Measurements from ENCODE around the gene KIAA1328.

The KIAA1328 gene

DNA sequence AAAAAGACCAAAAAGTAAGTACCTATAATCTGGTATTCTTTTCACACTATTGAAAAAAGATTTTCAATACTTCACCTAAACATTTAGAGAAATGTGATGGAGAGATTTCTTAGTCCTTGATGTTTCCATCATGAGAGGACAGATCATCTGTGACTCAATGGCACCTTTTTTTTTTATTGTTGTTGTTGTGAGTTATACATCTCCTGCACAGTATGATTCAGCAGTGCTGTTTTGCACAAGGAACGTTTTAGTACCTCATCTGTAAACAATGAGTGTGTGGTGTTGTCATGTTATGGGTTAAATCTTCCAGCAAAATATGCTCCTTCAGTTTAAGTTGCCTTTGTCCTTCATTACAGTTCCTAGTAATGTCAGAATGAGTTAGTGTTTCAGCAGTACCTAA is 2.2 kb downstream of the KIAA1328 start:
- intact Hi-C loops (cut with DNase I; ENCODE audit: low total_unique reads), result no loop called here
- peaks cover 0 to 28% (median 11%) of the 10 kb centered on the region in 4 donors for H3K4me1 ChIP-seq
- H3K27ac ChIP-seq, result no peak overlapping the region
- no peaks in the 10 kb centered on the region for H3K27me3 ChIP-seq
- H3K4me3 ChIP-seq, result no peak overlapping the region
- TF ChIP-seq, protein P1, sequence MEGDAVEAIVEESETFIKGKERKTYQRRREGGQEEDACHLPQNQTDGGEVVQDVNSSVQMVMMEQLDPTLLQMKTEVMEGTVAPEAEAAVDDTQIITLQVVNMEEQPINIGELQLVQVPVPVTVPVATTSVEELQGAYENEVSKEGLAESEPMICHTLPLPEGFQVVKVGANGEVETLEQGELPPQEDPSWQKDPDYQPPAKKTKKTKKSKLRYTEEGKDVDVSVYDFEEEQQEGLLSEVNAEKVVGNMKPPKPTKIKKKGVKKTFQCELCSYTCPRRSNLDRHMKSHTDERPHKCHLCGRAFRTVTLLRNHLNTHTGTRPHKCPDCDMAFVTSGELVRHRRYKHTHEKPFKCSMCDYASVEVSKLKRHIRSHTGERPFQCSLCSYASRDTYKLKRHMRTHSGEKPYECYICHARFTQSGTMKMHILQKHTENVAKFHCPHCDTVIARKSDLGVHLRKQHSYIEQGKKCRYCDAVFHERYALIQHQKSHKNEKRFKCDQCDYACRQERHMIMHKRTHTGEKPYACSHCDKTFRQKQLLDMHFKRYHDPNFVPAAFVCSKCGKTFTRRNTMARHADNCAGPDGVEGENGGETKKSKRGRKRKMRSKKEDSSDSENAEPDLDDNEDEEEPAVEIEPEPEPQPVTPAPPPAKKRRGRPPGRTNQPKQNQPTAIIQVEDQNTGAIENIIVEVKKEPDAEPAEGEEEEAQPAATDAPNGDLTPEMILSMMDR (IDR thresholded peaks at IDR 0.05), result no peak
- DNase-seq, result no peak
- no peaks in the 10 kb centered on the region for H3K9me3 ChIP-seq
- peaks cover 0 to 10% (median 0%) of the 10 kb centered on the region in 3 donors for H3K36me3 ChIP-seq

DNA sequence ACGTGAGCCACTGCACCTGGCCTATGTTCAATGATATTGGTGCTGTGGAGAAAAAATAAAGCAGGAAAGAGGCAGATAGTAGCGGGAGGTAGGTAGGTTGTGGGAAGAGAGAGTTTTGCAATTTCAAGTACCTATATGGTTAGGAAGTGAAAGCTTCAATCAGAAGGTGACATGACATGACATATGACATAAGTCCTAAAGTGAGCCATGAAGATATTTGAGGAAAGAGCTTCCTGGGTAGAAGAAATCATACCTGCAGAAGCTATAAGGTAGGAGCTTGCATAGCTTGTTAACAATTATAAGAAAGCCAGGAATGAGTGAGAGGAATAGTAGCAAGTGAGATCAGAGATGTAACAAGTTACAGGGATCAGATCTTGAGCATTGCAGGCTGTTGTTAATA is 4.2 kb downstream of the KIAA1328 start:
- no peak overlapping the region for H3K27ac ChIP-seq
- no peaks in the 10 kb centered on the region for H3K27me3 ChIP-seq
- peaks cover 0 to 10% (median 0%) of the 10 kb centered on the region in 3 donors for H3K36me3 ChIP-seq
- intact Hi-C loops (cut with DNase I; ENCODE audit: low total_unique reads), result no loop called here
- no peak for DNase-seq
- TF ChIP-seq, protein P1 (IDR thresholded peaks at IDR 0.05), result no peak
- H3K4me3 ChIP-seq, result no peak overlapping the region
- no peaks in the 10 kb centered on the region for H3K9me3 ChIP-seq
- H3K4me1 ChIP-seq, result peaks cover 0 to 29% (median 6%) of the 10 kb centered on the region in 4 donors

DNA sequence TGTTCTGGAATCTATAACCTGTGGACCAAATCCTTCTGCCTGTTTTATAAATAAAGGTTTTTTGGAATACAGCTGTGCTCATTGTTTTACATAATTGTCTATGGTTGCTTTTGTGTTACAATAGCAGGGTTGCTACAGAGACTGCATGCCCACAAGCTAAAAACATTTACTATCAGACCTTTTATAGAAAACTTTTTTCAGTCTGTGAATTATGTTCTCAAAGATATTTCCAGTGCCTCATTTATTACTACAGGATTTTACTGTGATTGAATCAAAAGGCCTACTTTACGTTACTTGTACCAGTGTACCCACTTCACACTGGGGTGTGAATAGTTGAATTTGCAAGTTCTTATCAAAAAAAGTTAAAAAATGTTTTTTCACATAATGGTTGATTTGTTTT is 7.0 kb downstream of the KIAA1328 start:
- H3K4me1 ChIP-seq, result peaks cover 0 to 20% (median 0%) of the 10 kb centered on the region in 4 donors
- H3K9me3 ChIP-seq, result no peaks in the 10 kb centered on the region
- H3K27me3 ChIP-seq, result no peaks in the 10 kb centered on the region
- no peak overlapping the region for H3K4me3 ChIP-seq
- TF ChIP-seq, protein P1 (IDR thresholded peaks at IDR 0.05), result no peak
- intact Hi-C loops (cut with DNase I; ENCODE audit: low total_unique reads), result no loop called here
- no peak overlapping the region for H3K27ac ChIP-seq
- H3K36me3 ChIP-seq, result peaks cover 0 to 15% (median 0%) of the 10 kb centered on the region in 3 donors
- no peak for DNase-seq

DNA sequence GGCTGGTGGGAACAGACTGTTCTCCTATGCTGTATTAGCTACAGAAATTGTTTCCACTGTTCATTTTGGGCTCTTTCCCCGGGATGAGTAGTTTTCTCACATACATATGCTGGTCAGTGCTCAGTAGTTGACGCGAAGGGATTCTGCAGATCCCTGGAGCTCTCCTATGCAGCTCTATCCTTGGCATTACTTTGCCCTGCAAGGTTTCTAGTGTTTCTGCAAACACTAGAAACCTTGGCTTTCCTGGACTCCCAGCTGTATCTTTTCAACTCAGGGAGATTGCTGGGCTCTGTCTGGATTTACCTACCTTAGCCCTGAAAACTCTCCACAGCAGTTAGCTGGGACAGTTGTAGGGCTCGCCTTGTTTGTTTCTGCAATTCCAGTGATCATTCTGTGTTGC is 10.9 kb downstream of the KIAA1328 start:
- TF ChIP-seq, protein P1 (IDR thresholded peaks at IDR 0.05), result no peak
- H3K27ac ChIP-seq, result no peak overlapping the region
- no peak for DNase-seq

DNA sequence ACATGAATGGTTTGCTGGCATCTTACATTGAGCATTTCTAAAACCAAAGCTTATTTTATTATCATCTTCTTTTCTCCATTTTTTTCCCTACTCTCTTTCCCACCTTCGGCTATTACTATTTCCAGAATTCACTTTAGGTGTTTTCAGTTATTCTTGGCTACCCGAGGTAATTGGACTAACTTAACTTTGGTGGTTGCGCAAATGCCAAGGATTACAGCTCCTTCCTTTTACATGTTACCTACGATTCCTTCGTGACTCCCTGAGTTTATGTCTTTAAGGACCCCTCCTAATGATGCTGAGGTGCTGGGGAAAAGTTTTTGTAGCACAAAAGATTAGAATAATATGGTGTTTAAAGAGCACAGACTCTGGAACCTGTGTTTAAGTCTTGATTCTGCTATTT is 14.3 kb downstream of the KIAA1328 start:
- H3K27me3 ChIP-seq, result no peaks in the 10 kb centered on the region
- no peak overlapping the region for H3K27ac ChIP-seq
- H3K9me3 ChIP-seq, result no peaks in the 10 kb centered on the region
- TF ChIP-seq, protein P1 (IDR thresholded peaks at IDR 0.05), result no peak
- H3K4me3 ChIP-seq, result no peak overlapping the region
- no peak for DNase-seq
- peaks cover 0 to 8% (median 0%) of the 10 kb centered on the region in 3 donors for H3K36me3 ChIP-seq
- H3K4me1 ChIP-seq, result peaks cover 0 to 5% (median 0%) of the 10 kb centered on the region in 4 donors
- intact Hi-C loops (cut with DNase I; ENCODE audit: low total_unique reads), result no loop called here

More for the DNA sequence above, 10.9 kb downstream of the KIAA1328 start:
- H3K4me3 ChIP-seq, result no peak overlapping the region
- H3K27me3 ChIP-seq, result no peaks in the 10 kb centered on the region
- peaks cover 0 to 16% (median 0%) of the 10 kb centered on the region in 4 donors for H3K4me1 ChIP-seq
- H3K9me3 ChIP-seq, result no peaks in the 10 kb centered on the region
- H3K36me3 ChIP-seq, result peaks cover 0 to 19% (median 0%) of the 10 kb centered on the region in 3 donors
- intact Hi-C loops (cut with DNase I; ENCODE audit: low total_unique reads), result no loop called here

DNA sequence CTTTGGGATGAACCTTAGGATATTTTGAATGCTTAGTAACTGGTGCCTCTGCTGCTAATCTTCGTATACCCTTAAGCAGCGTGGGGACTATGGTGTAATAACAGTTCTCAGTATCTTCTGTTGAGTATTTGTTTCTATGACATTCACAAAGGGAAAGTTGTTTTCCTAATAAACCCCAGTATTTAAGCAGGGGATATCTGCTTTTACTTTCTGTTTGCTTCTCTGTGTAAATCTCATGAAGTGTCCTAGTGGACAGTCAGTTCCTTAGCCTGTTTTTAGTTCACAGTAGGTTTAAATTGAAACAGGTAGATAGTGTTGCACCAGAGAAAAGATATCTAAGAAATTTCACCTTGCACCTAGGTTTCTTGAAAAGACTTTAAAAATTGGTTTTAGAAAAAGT is 14.9 kb downstream of the KIAA1328 start:
- H3K36me3 ChIP-seq, result peaks cover 0 to 8% (median 0%) of the 10 kb centered on the region in 3 donors
- H3K4me1 ChIP-seq, result no peaks in the 10 kb centered on the region
- H3K27me3 ChIP-seq, result no peaks in the 10 kb centered on the region
- intact Hi-C loops (cut with DNase I; ENCODE audit: low total_unique reads), result no loop called here
- no peak overlapping the region for H3K4me3 ChIP-seq
- DNase-seq, result no peak
- H3K27ac ChIP-seq, result no peak overlapping the region
- no peaks in the 10 kb centered on the region for H3K9me3 ChIP-seq
- TF ChIP-seq, protein P1 (IDR thresholded peaks at IDR 0.05), result no peak
